DOHH2 (cell line): ENCODE results near the gene TMEM183A.

Experiments used
- EZH2phosphoT487 ChIP-seq: fragments of 200-600 bp; sonication (generic); IDR thresholded peaks from 2 replicates; pipeline ENCODE4 v1.6.1; 2017; ENCODE audit warnings: borderline replicate concordance, mild to moderate bottlenecking, antibody characterized with exemption, low read length, moderate library complexity, mixed read lengths
- TF ChIP-seq, protein P1 (sequence below): fragments of 200-600 bp; sonication (generic); IDR thresholded peaks from one replicate; pipeline ENCODE4 v1.5.1; 2014; ENCODE audit warnings: antibody characterized with exemption, mild to moderate bottlenecking, low read depth, low read length; ENCODE audit not compliant: poor library complexity, severe bottlenecking

DNA sequence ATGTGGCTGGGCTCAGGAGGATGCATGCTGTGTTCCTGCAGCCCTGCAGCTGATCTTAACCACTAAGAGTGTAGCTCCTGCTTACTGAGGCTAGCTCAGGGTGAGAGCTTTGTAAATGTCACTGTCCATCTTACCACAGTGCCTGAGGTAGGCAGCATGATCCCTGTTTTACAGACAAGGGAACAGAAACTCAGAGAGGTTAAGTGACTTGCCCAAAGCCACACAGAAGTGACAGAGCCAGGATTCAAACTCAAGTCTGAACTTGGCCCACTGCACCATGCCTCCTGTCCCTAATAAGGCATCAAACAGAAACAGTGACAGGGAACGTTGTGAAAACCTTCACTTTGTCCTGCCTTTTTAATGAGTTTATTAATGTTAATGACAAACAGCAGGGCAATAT, 47.0 kb downstream of the TMEM183A start:
- TF ChIP-seq, protein P1, sequence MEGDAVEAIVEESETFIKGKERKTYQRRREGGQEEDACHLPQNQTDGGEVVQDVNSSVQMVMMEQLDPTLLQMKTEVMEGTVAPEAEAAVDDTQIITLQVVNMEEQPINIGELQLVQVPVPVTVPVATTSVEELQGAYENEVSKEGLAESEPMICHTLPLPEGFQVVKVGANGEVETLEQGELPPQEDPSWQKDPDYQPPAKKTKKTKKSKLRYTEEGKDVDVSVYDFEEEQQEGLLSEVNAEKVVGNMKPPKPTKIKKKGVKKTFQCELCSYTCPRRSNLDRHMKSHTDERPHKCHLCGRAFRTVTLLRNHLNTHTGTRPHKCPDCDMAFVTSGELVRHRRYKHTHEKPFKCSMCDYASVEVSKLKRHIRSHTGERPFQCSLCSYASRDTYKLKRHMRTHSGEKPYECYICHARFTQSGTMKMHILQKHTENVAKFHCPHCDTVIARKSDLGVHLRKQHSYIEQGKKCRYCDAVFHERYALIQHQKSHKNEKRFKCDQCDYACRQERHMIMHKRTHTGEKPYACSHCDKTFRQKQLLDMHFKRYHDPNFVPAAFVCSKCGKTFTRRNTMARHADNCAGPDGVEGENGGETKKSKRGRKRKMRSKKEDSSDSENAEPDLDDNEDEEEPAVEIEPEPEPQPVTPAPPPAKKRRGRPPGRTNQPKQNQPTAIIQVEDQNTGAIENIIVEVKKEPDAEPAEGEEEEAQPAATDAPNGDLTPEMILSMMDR = no peak
- TF ChIP-seq EZH2phosphoT487 = no peak
